T-cell (primary cell): Measurements from ENCODE around the gene SAMD4A. TPM values are rescaled to one million over a fixed set of nuclear protein-coding genes. Genes with fewer than 3 reads are reported as not detected.

Source experiments
- ATAC-seq, 4 experiments: fragments of 200-7000 bp in 3 of 4; fragments of 150-1000 bp in 1 of 4; cut with Tn5 transposase; replicated peaks in 1 of 4; 1 replicate in 3 of 4; 2 replicates in 1 of 4; pipeline ENCODE4 v1.10.0; 2021; ENCODE audit warnings: moderate library complexity in 3 of 4, mild to moderate bottlenecking in 2 of 4, moderate number of reproducible peaks in 1 of 4
- CTCF ChIA-PET, 2 donors: fragments of 300-600 bp; sonication (Branson Sonifier 250); formaldehyde crosslinking; loops; one replicate each; lab custom pipeline; 2022; ENCODE audit warnings: antibody characterized with exemption in 2 of 2; lab: Charles Lee
- POLR2A ChIA-PET, 2 donors: fragments of 300-600 bp; sonication (Branson Sonifier 250); formaldehyde crosslinking; loops; one replicate each; lab custom pipeline; 2022; ENCODE audit warnings: antibody characterized with exemption in 2 of 2; lab: Charles Lee
- DNase-seq, 35 experiments: peaks; one replicate each; pipeline versions ENCODE4 v3.0.0 to v3.0.0-alpha.2; 2013 to 2023
- H3K27ac ChIP-seq: one replicate; pipeline ENCODE4 v1.5.1; 2013; ENCODE audit warnings: low read length
- H3K27me3 ChIP-seq, 2 experiments: replicated peaks in 1 of 2; 1 replicate in 1 of 2; 2 replicates in 1 of 2; pipeline versions ENCODE4 v1.6.1 to v1.7.0; 2013; ENCODE audit warnings: low read length in 1 of 2, mixed read lengths in 1 of 2; ENCODE audit not compliant: control insufficient read depth in 2 of 2, insufficient read depth in 2 of 2; ENCODE audit errors: extremely low read depth in 1 of 2
- H3K36me3 ChIP-seq, 2 donors: 1 replicate in 1 of 2; 2 replicates in 1 of 2; pipeline versions ENCODE4 v1.6.1 to v1.7.0; 2013; ENCODE audit warnings: low read length in 1 of 2; ENCODE audit not compliant: control insufficient read depth in 2 of 2, insufficient read depth in 1 of 2; ENCODE audit errors: extremely low read depth in 1 of 2
- H3K4me1 ChIP-seq, 2 experiments: 1 replicate in 1 of 2; 2 replicates in 1 of 2; pipeline versions ENCODE4 v1.6.1 to v1.7.0; 2013; ENCODE audit warnings: low read length in 2 of 2, mixed read lengths in 1 of 2; ENCODE audit not compliant: insufficient read depth in 2 of 2, control insufficient read depth in 1 of 2; ENCODE audit errors: extremely low read depth in 1 of 2
- H3K4me3 ChIP-seq, 2 donors: 1 replicate in 1 of 2; 2 replicates in 1 of 2; pipeline versions ENCODE4 v1.5.1 to v1.7.0; 2013; ENCODE audit warnings: mild to moderate bottlenecking in 2 of 2, low read length in 1 of 2, moderate library complexity in 1 of 2; ENCODE audit not compliant: control insufficient read depth in 1 of 2; ENCODE audit errors: extremely low read depth in 1 of 2
- H3K9me3 ChIP-seq: 2 replicates; pipeline ENCODE4 v1.7.0; 2013
- H3K27ac Mint-ChIP-seq, 2 donors: one replicate each; pipeline ENCODE4 v1.8.0; 2020 to 2021; ENCODE audit warnings: mild to moderate bottlenecking in 2 of 2, mixed read lengths in 2 of 2
- H3K27me3 Mint-ChIP-seq, 2 donors: one replicate each; pipeline ENCODE4 v1.8.0; 2021 to 2022; ENCODE audit warnings: mixed read lengths in 2 of 2
- H3K36me3 Mint-ChIP-seq: one replicate; pipeline ENCODE4 v1.8.0; 2021; ENCODE audit warnings: mixed read lengths
- H3K4me1 Mint-ChIP-seq, 3 donors: one replicate each; pipeline ENCODE4 v1.8.0; 2020 to 2022; ENCODE audit warnings: mixed read lengths in 3 of 3, mild to moderate bottlenecking in 1 of 3
- H3K4me3 Mint-ChIP-seq, 3 donors: one replicate each; pipeline ENCODE4 v1.8.0; 2020 to 2022; ENCODE audit warnings: mild to moderate bottlenecking in 3 of 3, mixed read lengths in 3 of 3, moderate library complexity in 3 of 3
- H3K9me3 Mint-ChIP-seq, 3 donors: one replicate each; pipeline ENCODE4 v1.8.0; 2020 to 2022; ENCODE audit warnings: mixed read lengths in 3 of 3
- WGBS: methylation state at CpG from one replicate; pipeline ENCODE4 v1.1.5; 2013; ENCODE audit warnings: missing lambda C conversion rate; ENCODE audit not compliant: insufficient coverage; 5-methylcytosine and 5-hydroxymethylcytosine counted together
- total RNA-seq, 35 experiments: library from RNA in 6 of 35; stranded (reverse) in 6 of 35; fragments of 120-200 nt in 1 of 35; gene quantifications; one replicate each; pipeline versions ENCODE4 v1.2.1 to v1.2.4 and lab custom pipeline; 2013 to 2026

The SAMD4A gene
- total RNA-seq, 5 donors from 2014 or later (not counting 1 experiment from before 2014, with no cell fraction given) = 1.2 to 3.9 (median 1.3) TPM

DNA sequence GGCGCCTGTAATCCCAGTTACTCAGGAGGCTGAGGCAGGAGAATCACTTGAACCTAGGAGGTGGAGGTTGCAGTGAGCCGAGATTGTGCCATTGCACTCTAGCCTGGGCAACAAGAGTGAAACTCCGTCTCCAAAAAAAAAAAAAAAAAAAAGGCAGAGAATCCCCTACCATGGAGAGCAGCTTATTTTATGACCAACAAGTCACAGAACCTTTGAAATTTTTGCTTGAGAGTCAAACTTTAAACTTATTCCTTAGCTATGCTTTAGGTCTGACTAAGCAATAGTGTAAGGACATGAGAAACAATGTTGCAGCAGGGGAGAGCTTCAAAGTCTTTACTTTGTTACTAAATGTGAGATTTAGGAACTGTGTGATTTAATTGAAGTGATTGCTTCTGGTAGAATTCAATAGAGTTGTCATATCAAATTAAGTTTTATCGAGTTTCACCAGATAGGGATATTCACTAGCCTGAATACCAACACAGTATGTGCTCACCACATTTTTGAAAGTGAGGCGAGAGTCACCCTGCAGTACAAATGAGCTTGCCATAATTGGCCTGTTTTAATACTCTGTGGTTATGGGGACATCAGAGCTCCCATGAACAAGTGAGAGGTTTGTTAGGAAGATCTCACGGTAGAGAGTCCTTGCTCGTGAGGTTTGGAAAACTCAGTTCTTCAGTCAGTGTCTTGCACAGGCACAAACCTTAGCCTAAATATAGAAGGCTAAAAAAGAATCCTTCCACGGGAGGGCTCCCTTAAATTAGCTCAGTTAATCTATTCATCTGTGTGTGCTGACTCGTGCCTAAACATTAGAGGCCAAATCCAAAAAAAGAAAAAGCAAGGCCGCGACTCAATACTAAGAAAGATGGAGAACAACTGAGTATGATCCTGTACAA lies 108.6 kb downstream of the SAMD4A start:
- no peak for DNase-seq
- Histone ChIP-seq H3K4me1 (peaks cover 0 to 12% of the 10 kb centered on the region in 2 experiments), H3K36me3 (no peaks in the 10 kb centered on the region), H3K27ac (no peak overlapping the region), H3K4me3 (no peak overlapping the region), H3K27me3 (peaks cover 0 to 16% of the 10 kb centered on the region in 2 experiments), H3K9me3 (no peaks in the 10 kb centered on the region)
- Mint-ChIP-seq H3K9me3 (no peaks in the 10 kb centered on the region), H3K4me3 (no peak overlapping the region), H3K4me1 (peaks cover 0 to 5% (median 4%) of the 10 kb centered on the region in 3 donors), H3K27ac (no peak overlapping the region), H3K27me3 (peaks cover 3 to 10% of the 10 kb centered on the region in 2 donors), H3K36me3 (no peaks in the 10 kb centered on the region)
- POLR2A ChIA-PET = interaction anchor here in 1 of 2 donors (0.7 kb wide), 1 partner anchor 337 kb away, joined by 15 read pairs; no protein-coding TSS in a partner anchor
- CTCF ChIA-PET = interaction anchor here (0.7 kb wide), 2 partner anchors 15 to 351 kb away, joined by 3 to 6 read pairs; no protein-coding TSS in a partner anchor
- 95% methylated on average over 4 of the region's 11 CpGs for WGBS
- no peak for ATAC-seq

DNA sequence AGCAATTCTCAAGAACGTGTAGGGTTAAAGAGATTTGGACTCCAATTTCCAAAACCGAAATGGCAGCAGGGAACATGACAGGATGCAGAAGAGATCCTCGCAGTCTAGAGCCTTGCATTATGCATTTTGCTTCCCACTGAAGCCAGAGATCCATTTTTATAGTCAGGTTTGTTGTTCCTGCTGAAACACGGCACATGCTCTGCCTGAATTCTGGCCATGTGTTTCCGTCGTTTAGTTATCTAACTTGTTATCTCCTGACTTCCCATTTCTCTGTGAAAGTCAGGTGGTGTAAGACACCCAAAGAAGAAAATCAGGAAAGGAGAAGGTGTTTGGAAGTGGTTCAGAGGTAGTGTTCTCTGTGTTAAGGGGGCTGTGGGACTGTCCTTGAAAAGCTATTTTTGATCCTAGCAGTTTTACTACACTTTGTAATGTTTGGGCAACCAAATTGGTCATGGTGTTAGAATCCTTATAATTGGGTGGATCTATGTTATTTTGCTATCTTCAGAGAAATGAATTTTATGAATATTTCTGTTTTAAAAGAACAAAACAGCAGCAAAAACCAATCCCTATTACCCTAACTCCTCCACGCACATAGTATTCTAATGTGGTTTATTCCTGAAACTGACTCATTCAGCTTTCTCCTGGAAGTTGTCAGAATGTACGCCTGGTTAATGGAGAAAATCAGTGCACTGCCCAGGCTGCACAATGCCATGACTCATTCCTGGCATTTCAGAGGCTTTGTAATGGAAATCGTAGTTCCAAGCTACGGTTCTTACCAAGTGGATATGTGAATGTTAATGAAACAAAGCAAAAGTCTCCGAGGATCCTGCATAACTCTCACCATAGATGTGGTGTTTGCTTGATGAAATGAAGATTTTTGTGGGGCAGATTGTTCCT lies 110.1 kb downstream of the SAMD4A start:
- Mint-ChIP-seq H3K4me3 (no peak overlapping the region), H3K36me3 (no peaks in the 10 kb centered on the region)
- WGBS = 80% methylated on average over 3 of the region's 11 CpGs

DNA sequence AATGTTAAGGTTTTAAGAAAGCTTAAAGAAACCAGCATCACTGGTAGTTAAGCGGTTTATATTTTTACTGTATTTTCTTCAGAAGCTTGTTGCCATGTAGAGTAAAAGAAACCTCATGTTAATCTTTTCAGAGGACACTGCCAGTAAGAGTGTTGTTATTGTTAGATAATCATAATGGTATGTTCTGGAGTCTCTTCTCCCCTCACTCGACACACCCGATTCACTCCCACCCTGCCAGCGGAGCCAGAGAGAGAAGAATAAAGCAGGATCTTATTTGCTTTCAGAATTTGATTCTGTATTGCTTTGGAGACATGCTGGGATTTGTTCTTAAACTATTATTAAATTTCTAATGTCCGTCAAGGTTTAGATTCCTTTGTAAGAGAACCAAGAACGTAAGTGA lies 113.7 kb downstream of the SAMD4A start:
- H3K4me1 ChIP-seq = no peaks in the 10 kb centered on the region
- ChIA-PET POLR2A (interaction anchor here in 1 of 2 donors (0.6 kb wide), 1 partner anchor 49 kb away, joined by 3 read pairs; no protein-coding TSS in a partner anchor), CTCF (interaction anchor here (0.6 to 0.7 kb wide), 2 partner anchors 10 to 15 kb away, joined by 3 to 7 read pairs; no protein-coding TSS in a partner anchor)
- H3K27ac ChIP-seq = no peak overlapping the region
- H3K4me3 ChIP-seq = no peak overlapping the region
- Mint-ChIP-seq H3K27ac (no peak overlapping the region), H3K36me3 (no peaks in the 10 kb centered on the region), H3K9me3 (no peaks in the 10 kb centered on the region), H3K27me3 (peaks cover 0 to 3% of the 10 kb centered on the region in 2 donors), H3K4me3 (no peak overlapping the region), H3K4me1 (peaks cover 0 to 2% (median 0%) of the 10 kb centered on the region in 3 donors)
- peaks cover 0 to 9% of the 10 kb centered on the region in 2 experiments for H3K27me3 ChIP-seq
- no peaks in the 10 kb centered on the region for H3K9me3 ChIP-seq
- WGBS = 94% methylated on average over 2 of the region's 6 CpGs
- H3K36me3 ChIP-seq = no peaks in the 10 kb centered on the region
- DNase-seq (no peak), ATAC-seq (no peak)

More for the DNA sequence above, 110.1 kb downstream of the SAMD4A start:
- Histone ChIP-seq H3K9me3 (no peaks in the 10 kb centered on the region), H3K4me1 (no peaks in the 10 kb centered on the region), H3K36me3 (no peaks in the 10 kb centered on the region), H3K27me3 (peaks cover 0 to 10% of the 10 kb centered on the region in 2 experiments), H3K27ac (no peak overlapping the region), H3K4me3 (no peak overlapping the region)
- ChIA-PET CTCF (interaction anchor here in 1 of 2 donors (0.6 kb wide), 1 partner anchor 52 kb away, joined by 4 read pairs; no protein-coding TSS in a partner anchor), POLR2A (no interaction called here)
- DNase-seq = no peak
- no peak overlapping the region for H3K27ac Mint-ChIP-seq
- no peak for ATAC-seq
- H3K27me3 Mint-ChIP-seq = peaks cover 0 to 3% of the 10 kb centered on the region in 2 donors
- H3K4me1 Mint-ChIP-seq = no peaks in the 10 kb centered on the region
- H3K9me3 Mint-ChIP-seq = no peaks in the 10 kb centered on the region

DNA sequence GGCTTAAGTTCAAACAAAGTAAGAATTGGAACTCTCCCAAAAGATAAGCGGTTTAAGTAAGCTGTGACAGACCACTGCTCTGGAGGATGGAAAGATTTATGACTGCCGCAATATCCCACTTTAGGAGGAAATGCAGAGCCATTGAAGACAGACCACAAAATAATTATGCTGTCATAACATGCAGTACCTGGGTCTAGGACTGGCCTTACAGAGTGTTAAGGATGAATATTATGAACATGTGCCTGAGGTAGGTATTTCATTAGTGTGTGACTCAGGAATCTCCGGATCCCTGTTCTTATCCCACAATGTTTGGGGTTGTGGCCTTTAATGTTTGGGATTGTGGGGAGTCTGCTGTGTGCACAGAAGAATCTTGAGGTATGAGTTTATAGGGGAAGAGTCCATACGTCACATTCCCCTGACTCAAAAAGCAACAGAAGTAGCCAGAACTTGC lies 114.9 kb downstream of the SAMD4A start:
- H3K9me3 Mint-ChIP-seq = no peaks in the 10 kb centered on the region
- no peak for ATAC-seq
- WGBS = 83% methylated on average over 1 of the region's 4 CpGs

DNA sequence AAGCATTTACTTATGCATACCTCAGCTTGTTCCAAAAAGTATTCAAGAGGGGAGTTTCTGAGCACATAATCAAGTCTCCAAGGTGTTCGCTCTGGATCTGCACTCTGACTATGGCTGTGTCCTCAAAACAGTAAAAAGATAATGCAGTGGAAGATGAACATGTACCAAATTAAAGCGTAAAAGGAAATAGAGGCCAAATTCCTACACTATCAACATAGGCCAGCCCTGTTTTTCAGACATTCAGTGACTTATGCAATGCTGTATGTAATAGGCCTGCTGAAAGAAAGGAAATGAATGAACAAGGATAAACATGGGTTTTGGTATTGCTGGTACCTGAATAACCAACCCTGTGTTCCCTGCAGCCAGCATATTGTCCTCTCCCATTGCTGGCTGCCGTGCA lies 115.7 kb downstream of the SAMD4A start:
- H3K9me3 ChIP-seq = no peaks in the 10 kb centered on the region
- no peak for DNase-seq
- H3K36me3 ChIP-seq = no peaks in the 10 kb centered on the region
- Mint-ChIP-seq H3K9me3 (no peaks in the 10 kb centered on the region), H3K27ac (no peak overlapping the region), H3K4me1 (peaks cover 0 to 2% (median 0%) of the 10 kb centered on the region in 3 donors), H3K36me3 (no peaks in the 10 kb centered on the region), H3K4me3 (no peak overlapping the region), H3K27me3 (peaks cover 4 to 6% of the 10 kb centered on the region in 2 donors)
- H3K27me3 ChIP-seq = peaks cover 0 to 12% of the 10 kb centered on the region in 2 experiments
- ChIA-PET CTCF (no interaction called here), POLR2A (no interaction called here)
- no peak overlapping the region for H3K27ac ChIP-seq
- 83% methylated on average over 1 of the region's 3 CpGs for WGBS
- ATAC-seq = no peak
- H3K4me3 ChIP-seq = no peak overlapping the region
- no peaks in the 10 kb centered on the region for H3K4me1 ChIP-seq

More for the DNA sequence above, 114.9 kb downstream of the SAMD4A start:
- Histone ChIP-seq H3K27ac (no peak overlapping the region), H3K36me3 (no peaks in the 10 kb centered on the region), H3K4me1 (no peaks in the 10 kb centered on the region), H3K9me3 (no peaks in the 10 kb centered on the region), H3K27me3 (peaks cover 0 to 9% of the 10 kb centered on the region in 2 experiments), H3K4me3 (no peak overlapping the region)
- Mint-ChIP-seq H3K4me1 (peaks cover 0 to 2% (median 0%) of the 10 kb centered on the region in 3 donors), H3K36me3 (no peaks in the 10 kb centered on the region), H3K4me3 (no peak overlapping the region), H3K27ac (no peak overlapping the region), H3K27me3 (peaks cover under 1 to 3% of the 10 kb centered on the region in 2 donors)
- POLR2A ChIA-PET = no interaction called here
- no peak for DNase-seq
- CTCF ChIA-PET = interaction anchor here in 1 of 2 donors (0.6 kb wide), 1 partner anchor 66 kb away, joined by 4 read pairs; no protein-coding TSS in a partner anchor
